K562 (cell line): ENCODE results near the gene GPN1. TPM values are rescaled to one million over a fixed set of nuclear protein-coding genes. Genes with fewer than 3 reads are reported as not detected.

Source experiments
- ARID1B ChIP-seq: fragments of 450-650 bp; IDR thresholded peaks from 2 replicates; pipeline ENCODE4 v1.6.1; 2016; ENCODE audit warnings: antibody characterized with exemption, mild to moderate bottlenecking, inconsistent platforms
- ELF1 ChIP-seq: fragments of 200-800 bp; sonication (Bioruptor generic); IDR thresholded peaks from 2 replicates; pipeline ENCODE4 v1.6.1; 2016; ENCODE audit warnings: missing genetic modification characterization, missing compliant biosample characterization
- ELK1 ChIP-seq: sonication (generic); formaldehyde crosslinking; IDR thresholded peaks from 2 replicates; pipeline ENCODE4 v1.8.1; 2022; ENCODE audit warnings: missing genetic modification reagents
- HDAC3 ChIP-seq: fragments of 450-650 bp; IDR thresholded peaks from 2 replicates; pipeline ENCODE4 v1.6.1; 2018; ENCODE audit warnings: borderline replicate concordance, mild to moderate bottlenecking, moderate library complexity; ENCODE audit not compliant: partially characterized antibody
- HMGN3 ChIP-seq: IDR thresholded peaks from 2 replicates; pipeline ENCODE4 v1.6.1; 2011; ENCODE audit warnings: borderline replicate concordance, low read depth, mild to moderate bottlenecking, mixed read lengths, low read length; ENCODE audit not compliant: insufficient read length; ENCODE audit errors: extremely low read depth
- MAFF ChIP-seq: IDR thresholded peaks from 2 replicates; pipeline ENCODE4 v1.6.1; 2012; ENCODE audit warnings: low read length, improper control_type of control experiment
- OTX1 ChIP-seq: fragments of 450-650 bp; formaldehyde crosslinking; IDR thresholded peaks from 2 replicates; pipeline ENCODE4 v1.4.0; 2022; ENCODE audit warnings: mild to moderate bottlenecking
- RAD21 ChIP-seq, 2 experiments: fragments of 250-450 bp in 1 of 2; fragments of 450-650 bp in 1 of 2; sonication (Bioruptor Pico) in 1 of 2; formaldehyde crosslinking in 1 of 2; IDR thresholded peaks in 1 of 2; conservative IDR thresholded peaks in 1 of 2; 2 replicates each; pipeline versions ENCODE4 v1.4.0 to v1.8.0; 2020 to 2022; ENCODE audit warnings: mild to moderate bottlenecking in 2 of 2, moderate library complexity in 1 of 2
- YBX1 ChIP-seq: fragments of 450-650 bp; IDR thresholded peaks from 2 replicates; pipeline ENCODE4 v1.7.1; 2016; ENCODE audit warnings: mild to moderate bottlenecking
- ZNF140 ChIP-seq: fragments of 250-450 bp; sonication (Bioruptor Pico); IDR thresholded peaks from 2 replicates; pipeline ENCODE4 v1.8.0; 2021; ENCODE audit warnings: moderate library complexity, mild to moderate bottlenecking, inconsistent platforms
- ZNF41 ChIP-seq: fragments of 250-450 bp; sonication (Bioruptor Pico); conservative IDR thresholded peaks from 2 replicates; pipeline ENCODE4 v1.4.0; 2020; ENCODE audit warnings: mild to moderate bottlenecking
- polyA plus RNA-seq, 8 experiments: library from polyadenylated mRNA; depleted of rRNA in 4 of 8; stranded (reverse) in 5 of 8; unstranded in 3 of 8; fragments of >200 nt; fragmentation: Nextera tagmentation in 2 of 8; fragmentation: Illumina TruSeq in 1 of 8; extraction: Ambion mirVana in 2 of 8; extraction: Trizol in 1 of 8; gene quantifications; 2 replicates each; pipeline versions ENCODE4 v1.2.1 to v1.2.3, GENCODE V29; 2011 to 2014; ENCODE audit warnings: inconsistent platforms in 1 of 8, missing spikeins in 1 of 8
- total RNA-seq, 7 experiments: library from RNA; depleted of rRNA in 6 of 7; stranded (reverse); fragments of >200 nt in 6 of 7; fragmentation: Illumina TruSeq in 2 of 7; extraction: Trizol in 2 of 7; gene quantifications; 2 replicates each; pipeline versions ENCODE4 v1.2.1 to v1.2.3, GENCODE V29; 2011 to 2021; ENCODE audit warnings: low replicate concordance in 1 of 7
- TF ChIP-seq, protein P1 (sequence below), 2 experiments: fragments of 450-650 bp; IDR thresholded peaks; 2 replicates each; pipeline ENCODE4 v1.6.1; 2016; ENCODE audit warnings: mild to moderate bottlenecking in 2 of 2, borderline replicate concordance in 1 of 2, low read depth in 1 of 2, moderate library complexity in 1 of 2
- TF ChIP-seq, protein P2 (sequence below): fragments of 450-650 bp; IDR thresholded peaks from 2 replicates; pipeline ENCODE4 v1.6.1; 2016; ENCODE audit warnings: low read depth, mild to moderate bottlenecking, moderate library complexity

The GPN1 gene
- total and polyA plus RNA-seq, 9 of the 15 experiments (the other 6 are each of a cell fraction or from before 2014, with no cell fraction given): 23.4 to 171 (median 48.2) TPM

GRCh38 chr2:27663285-27664153, 34.7 kb downstream of the GPN1 start, which contains the start of the genes SLC4A1AP and SUPT7L (continued):
- TF ChIP-seq, protein P1, sequence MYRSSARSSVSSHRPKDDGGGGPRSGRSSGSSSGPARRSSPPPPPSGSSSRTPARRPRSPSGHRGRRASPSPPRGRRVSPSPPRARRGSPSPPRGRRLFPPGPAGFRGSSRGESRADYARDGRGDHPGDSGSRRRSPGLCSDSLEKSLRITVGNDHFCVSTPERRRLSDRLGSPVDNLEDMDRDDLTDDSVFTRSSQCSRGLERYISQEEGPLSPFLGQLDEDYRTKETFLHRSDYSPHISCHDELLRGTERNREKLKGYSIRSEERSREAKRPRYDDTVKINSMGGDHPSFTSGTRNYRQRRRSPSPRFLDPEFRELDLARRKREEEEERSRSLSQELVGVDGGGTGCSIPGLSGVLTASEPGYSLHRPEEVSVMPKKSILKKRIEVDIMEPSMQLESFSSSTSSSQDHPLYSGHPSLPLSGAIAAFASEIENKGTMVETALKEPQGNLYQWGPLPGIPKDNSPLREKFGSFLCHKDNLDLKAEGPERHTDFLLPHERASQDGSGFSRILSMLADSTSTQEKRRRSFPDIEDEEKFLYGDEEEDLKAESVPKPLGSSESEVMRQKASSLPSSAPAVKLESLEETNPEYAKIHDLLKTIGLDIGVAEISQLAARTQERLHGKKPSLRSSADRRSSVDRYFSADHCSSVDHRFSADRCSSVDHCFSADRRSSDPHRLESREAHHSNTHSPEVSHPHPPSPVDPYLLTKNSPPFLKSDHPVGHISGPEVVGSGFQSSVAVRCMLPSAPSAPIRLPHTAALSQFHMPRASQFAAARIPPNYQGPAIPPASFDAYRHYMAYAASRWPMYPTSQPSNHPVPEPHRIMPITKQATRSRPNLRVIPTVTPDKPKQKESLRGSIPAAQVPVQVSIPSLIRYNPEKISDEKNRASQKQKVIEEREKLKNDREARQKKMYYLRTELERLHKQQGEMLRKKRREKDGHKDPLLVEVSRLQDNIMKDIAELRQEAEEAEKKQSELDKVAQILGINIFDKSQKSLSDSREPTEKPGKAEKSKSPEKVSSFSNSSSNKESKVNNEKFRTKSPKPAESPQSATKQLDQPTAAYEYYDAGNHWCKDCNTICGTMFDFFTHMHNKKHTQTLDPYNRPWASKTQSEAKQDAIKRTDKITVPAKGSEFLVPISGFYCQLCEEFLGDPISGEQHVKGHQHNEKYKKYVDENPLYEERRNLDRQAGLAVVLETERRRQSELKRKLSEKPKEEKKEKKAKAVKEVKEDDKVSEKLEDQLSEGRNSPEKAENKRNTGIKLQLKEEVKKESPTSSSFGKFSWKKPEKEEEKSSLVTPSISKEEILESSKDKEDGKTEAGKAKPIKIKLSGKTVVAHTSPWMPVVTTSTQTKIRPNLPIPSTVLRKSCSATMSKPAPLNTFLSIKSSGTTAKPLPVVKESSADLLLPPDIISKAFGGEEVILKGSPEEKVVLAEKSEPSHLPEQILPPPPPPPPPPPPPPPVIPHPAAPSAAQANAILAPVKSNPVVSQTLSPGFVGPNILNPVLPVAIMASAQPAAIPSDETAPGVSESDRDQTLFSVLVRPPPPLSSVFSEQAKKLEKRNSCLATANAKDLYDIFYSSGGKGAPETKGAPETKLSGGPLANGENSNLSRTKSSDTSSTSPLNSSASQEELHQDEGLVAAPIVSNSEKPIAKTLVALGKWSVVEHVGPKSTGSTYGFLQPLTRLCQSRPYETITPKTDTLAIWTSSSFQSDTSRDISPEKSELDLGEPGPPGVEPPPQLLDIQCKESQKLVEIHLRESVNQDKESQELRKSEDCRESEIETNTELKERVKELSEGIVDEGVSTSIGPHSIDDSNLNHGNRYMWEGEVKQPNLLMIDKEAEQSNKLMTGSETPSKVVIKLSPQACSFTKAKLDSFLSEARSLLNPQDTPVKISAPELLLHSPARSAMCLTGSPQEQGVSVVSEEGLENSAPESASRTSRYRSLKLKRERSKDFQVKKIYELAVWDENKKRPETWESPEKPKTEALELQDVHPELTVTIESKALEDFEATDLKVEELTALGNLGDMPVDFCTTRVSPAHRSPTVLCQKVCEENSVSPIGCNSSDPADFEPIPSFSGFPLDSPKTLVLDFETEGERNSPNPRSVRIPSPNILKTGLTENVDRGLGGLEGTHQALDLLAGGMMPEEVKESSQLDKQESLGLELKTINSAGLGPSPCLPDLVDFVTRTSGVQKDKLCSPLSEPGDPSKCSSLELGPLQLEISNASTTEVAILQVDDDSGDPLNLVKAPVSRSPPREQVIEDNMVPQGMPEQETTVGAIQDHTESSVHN (IDR thresholded peaks at IDR 0.05; ENCODE audit: borderline replicate concordance in 1 of 2, low read depth in 1 of 2): peak in 1 of 2 experiments; percentile 77; a peak in 1 of 4 replicates
- no peak for TF ChIP-seq HMGN3
- TF ChIP-seq ZNF140: no peak
- TF ChIP-seq ELK1: no peak
- no peak; the same call in 1 of the 2 replicates for TF ChIP-seq OTX1 (CRISPR knock-in tag)
- TF ChIP-seq YBX1: no peak
- TF ChIP-seq ZNF41 (CRISPR knock-in tag): no peak
- TF ChIP-seq MAFF: no peak
- TF ChIP-seq ARID1B: peak; percentile 57; the same call in 1 of the 2 replicates
- TF ChIP-seq, protein P2, sequence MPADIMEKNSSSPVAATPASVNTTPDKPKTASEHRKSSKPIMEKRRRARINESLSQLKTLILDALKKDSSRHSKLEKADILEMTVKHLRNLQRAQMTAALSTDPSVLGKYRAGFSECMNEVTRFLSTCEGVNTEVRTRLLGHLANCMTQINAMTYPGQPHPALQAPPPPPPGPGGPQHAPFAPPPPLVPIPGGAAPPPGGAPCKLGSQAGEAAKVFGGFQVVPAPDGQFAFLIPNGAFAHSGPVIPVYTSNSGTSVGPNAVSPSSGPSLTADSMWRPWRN: peak; percentile 54; the same call in 1 of the 2 replicates
- TF ChIP-seq ELF1 (tag): peak; percentile 77
- TF ChIP-seq HDAC3: peak; percentile 82
- no peak for TF ChIP-seq RAD21 (CRISPR knock-in tag; conservative IDR thresholded peaks at IDR 0.05 in 1 of 2, IDR thresholded peaks at IDR 0.05 in 1 of 2)
